Activated CD4-positive, alpha-beta T cell treated with anti-CD3 and anti-CD28 coated beads, Interleukin-2, amount 10 ng/mL, durations not matched to agents 7 days and 5 days (primary cell): ENCODE data around the gene TAF8. TPM values are rescaled to one million over a fixed set of nuclear protein-coding genes. Genes with fewer than 3 reads are reported as not detected.

Experiments
- CTCF ChIA-PET: fragments of 350-600 bp; sonication (Branson Sonifier 250); formaldehyde crosslinking; loops from one replicate; lab custom pipeline; 2021; ENCODE audit warnings: antibody characterized with exemption; lab: Charles Lee
- POLR2A ChIA-PET: fragments of 350-600 bp; sonication (Branson Sonifier 250); formaldehyde crosslinking; loops from one replicate; lab custom pipeline; 2021; ENCODE audit warnings: antibody characterized with exemption; lab: Charles Lee
- DNase-seq: peaks from one replicate; pipeline ENCODE4 v3.0.0-alpha.2; 2020
- H3K27ac Mint-ChIP-seq: one replicate; pipeline ENCODE4 v1.8.0; 2021; ENCODE audit warnings: mild to moderate bottlenecking, moderate library complexity, mixed read lengths
- H3K27me3 Mint-ChIP-seq: one replicate; pipeline ENCODE4 v1.8.0; 2021; ENCODE audit warnings: mixed read lengths
- H3K36me3 Mint-ChIP-seq: one replicate; pipeline ENCODE4 v1.8.0; 2021; ENCODE audit warnings: low read depth, mixed read lengths
- H3K4me1 Mint-ChIP-seq: one replicate; pipeline ENCODE4 v1.8.0; 2021; ENCODE audit warnings: mixed read lengths
- H3K4me3 Mint-ChIP-seq: one replicate; pipeline ENCODE4 v1.8.0; 2021; ENCODE audit warnings: mild to moderate bottlenecking, moderate library complexity, mixed read lengths
- H3K9me3 Mint-ChIP-seq: one replicate; pipeline ENCODE4 v1.8.0; 2021; ENCODE audit warnings: mixed read lengths
- total RNA-seq, 2 experiments: library from RNA; stranded (reverse); gene quantifications; one replicate each; pipeline ENCODE4 v1.2.3, GENCODE V29; 2021

The TAF8 gene
- total RNA-seq, 2 experiments from 2014 or later: 53.2 to 60.2 TPM

- H3K27ac Mint-ChIP-seq: no peak overlapping the region
- no peak overlapping the region for H3K4me3 Mint-ChIP-seq
- no peaks in the 10 kb centered on the region for H3K4me1 Mint-ChIP-seq
- no peaks in the 10 kb centered on the region for H3K27me3 Mint-ChIP-seq
- ChIA-PET CTCF (interaction anchor here (0.8 to 1.2 kb wide), 4 partner anchors 12 to 33 kb away, joined by 3 to 9 read pairs (median 3); no protein-coding TSS in a partner anchor), POLR2A (no interaction called here)
- no peak for DNase-seq
- H3K9me3 Mint-ChIP-seq: no peaks in the 10 kb centered on the region
- no peaks in the 10 kb centered on the region for H3K36me3 Mint-ChIP-seq
Observed at GRCh38 chr6:42124223-42124836, 74.0 kb downstream of the TAF8 start.

GRCh38 chr6:42125231-42125630 lies 74.9 kb downstream of the TAF8 start:
- no peaks in the 10 kb centered on the region for H3K9me3 Mint-ChIP-seq
- no peaks in the 10 kb centered on the region for H3K4me1 Mint-ChIP-seq
- no peak for DNase-seq
- no peaks in the 10 kb centered on the region for H3K36me3 Mint-ChIP-seq
- no peak overlapping the region for H3K27ac Mint-ChIP-seq
- no peaks in the 10 kb centered on the region for H3K27me3 Mint-ChIP-seq
- ChIA-PET CTCF (no interaction called here), POLR2A (no interaction called here)
- H3K4me3 Mint-ChIP-seq: no peak overlapping the region

- DNase-seq: no peak
- no peak overlapping the region for H3K4me3 Mint-ChIP-seq
- H3K36me3 Mint-ChIP-seq: no peaks in the 10 kb centered on the region
- no peak overlapping the region for H3K27ac Mint-ChIP-seq
- ChIA-PET CTCF (no interaction called here), POLR2A (no interaction called here)
- H3K4me1 Mint-ChIP-seq: no peaks in the 10 kb centered on the region
- no peaks in the 10 kb centered on the region for H3K27me3 Mint-ChIP-seq
- no peaks in the 10 kb centered on the region for H3K9me3 Mint-ChIP-seq
Observed at GRCh38 chr6:42125663-42126062, 75.3 kb downstream of the TAF8 start.

- CTCF ChIA-PET: interaction anchor here (0.6 to 0.7 kb wide), 2 partner anchors 28 to 79 kb away, joined by 3 to 4 read pairs; no protein-coding TSS in a partner anchor
- no peaks in the 10 kb centered on the region for H3K27me3 Mint-ChIP-seq
- H3K9me3 Mint-ChIP-seq: no peaks in the 10 kb centered on the region
- H3K27ac Mint-ChIP-seq: no peak overlapping the region
- no peak for DNase-seq
- no peaks in the 10 kb centered on the region for H3K36me3 Mint-ChIP-seq
- POLR2A ChIA-PET: no interaction called here
- H3K4me3 Mint-ChIP-seq: no peak overlapping the region
- no peaks in the 10 kb centered on the region for H3K4me1 Mint-ChIP-seq
Observed at GRCh38 chr6:42128460-42129359, 78.4 kb downstream of the TAF8 start.

GRCh38 chr6:42129360-42129676 lies 79.0 kb downstream of the TAF8 start:
- Mint-ChIP-seq H3K27ac (no peak overlapping the region), H3K4me1 (no peaks in the 10 kb centered on the region), H3K9me3 (no peaks in the 10 kb centered on the region), H3K36me3 (no peaks in the 10 kb centered on the region), H3K4me3 (no peak overlapping the region), H3K27me3 (peaks cover 2% of the 10 kb centered on the region)
- DNase-seq: no peak
- ChIA-PET POLR2A (no interaction called here), CTCF (interaction anchor here (0.6 kb wide), 1 partner anchor 29 kb away, joined by 4 read pairs; no protein-coding TSS in a partner anchor)

- H3K27me3 Mint-ChIP-seq: peaks cover 2% of the 10 kb centered on the region
- ChIA-PET CTCF (no interaction called here), POLR2A (no interaction called here)
- no peak for DNase-seq
- H3K4me3 Mint-ChIP-seq: no peak overlapping the region
- no peaks in the 10 kb centered on the region for H3K9me3 Mint-ChIP-seq
- no peak overlapping the region for H3K27ac Mint-ChIP-seq
- no peaks in the 10 kb centered on the region for H3K36me3 Mint-ChIP-seq
- H3K4me1 Mint-ChIP-seq: peaks cover 2% of the 10 kb centered on the region
Observed at GRCh38 chr6:42131531-42131930, 81.2 kb downstream of the TAF8 start.

GRCh38 chr6:42133926-42134325 lies 83.6 kb downstream of the TAF8 start:
- no peaks in the 10 kb centered on the region for H3K9me3 Mint-ChIP-seq
- H3K27ac Mint-ChIP-seq: no peak overlapping the region
- peaks cover 2% of the 10 kb centered on the region for H3K27me3 Mint-ChIP-seq
- no peak overlapping the region for H3K4me3 Mint-ChIP-seq
- POLR2A ChIA-PET: no interaction called here
- no peaks in the 10 kb centered on the region for H3K36me3 Mint-ChIP-seq
- H3K4me1 Mint-ChIP-seq: peaks cover 7% of the 10 kb centered on the region
- CTCF ChIA-PET: interaction anchor here (0.8 to 2.0 kb wide), 3 partner anchors 30 to 90 kb away, joined by 3 to 9 read pairs (median 3); no protein-coding TSS in a partner anchor
- no peak for DNase-seq

- Mint-ChIP-seq H3K9me3 (no peaks in the 10 kb centered on the region), H3K27me3 (peaks cover 4% of the 10 kb centered on the region), H3K4me1 (peaks cover 7% of the 10 kb centered on the region), H3K4me3 (no peak overlapping the region), H3K27ac (no peak overlapping the region), H3K36me3 (no peaks in the 10 kb centered on the region)
- POLR2A ChIA-PET: no interaction called here
- DNase-seq: no peak
- CTCF ChIA-PET: no interaction called here
Observed at GRCh38 chr6:42135161-42135560, 84.8 kb downstream of the TAF8 start.

- Mint-ChIP-seq H3K27me3 (peaks cover 9% of the 10 kb centered on the region), H3K9me3 (no peaks in the 10 kb centered on the region), H3K4me3 (no peak overlapping the region), H3K36me3 (no peaks in the 10 kb centered on the region), H3K4me1 (peaks cover 7% of the 10 kb centered on the region), H3K27ac (no peak overlapping the region)
- no peak for DNase-seq
- ChIA-PET CTCF (no interaction called here), POLR2A (no interaction called here)
Observed at GRCh38 chr6:42135722-42136121, 85.4 kb downstream of the TAF8 start.

- H3K4me1 Mint-ChIP-seq: peaks cover 7% of the 10 kb centered on the region
- no peak overlapping the region for H3K27ac Mint-ChIP-seq
- no peak overlapping the region for H3K4me3 Mint-ChIP-seq
- DNase-seq: no peak
- H3K9me3 Mint-ChIP-seq: no peaks in the 10 kb centered on the region
- ChIA-PET CTCF (interaction anchor here (0.6 to 1.7 kb wide), 5 partner anchors 10 to 265 kb away, joined by 3 to 8 read pairs (median 6); no protein-coding TSS in a partner anchor), POLR2A (no interaction called here)
- peaks cover 18% of the 10 kb centered on the region for H3K27me3 Mint-ChIP-seq
- H3K36me3 Mint-ChIP-seq: no peaks in the 10 kb centered on the region
Observed at GRCh38 chr6:42136508-42137193, 86.3 kb downstream of the TAF8 start.
